Activated CD8-positive, alpha-beta T cell treated with anti-CD3 and anti-CD28 coated beads for 36 hours (primary cell): ENCODE measurements around the gene SIAH2. TPM values are rescaled to one million over a fixed set of nuclear protein-coding genes. Genes with fewer than 3 reads are reported as not detected.

Source experiments
- ATAC-seq: fragments of 200-7000 bp; cut with Tn5 transposase; one replicate; pipeline ENCODE4 v1.10.0; 2021; ENCODE audit warnings: mild to moderate bottlenecking, moderate library complexity
- CTCF ChIA-PET: fragments of 350-600 bp; sonication (Branson Sonifier 250); formaldehyde crosslinking; loops from one replicate; lab custom pipeline; 2021; ENCODE audit warnings: antibody characterized with exemption; lab: Charles Lee
- POLR2A ChIA-PET: fragments of 350-600 bp; sonication (Branson Sonifier 250); formaldehyde crosslinking; loops from one replicate; lab custom pipeline; 2021; ENCODE audit warnings: antibody characterized with exemption; lab: Charles Lee
- DNase-seq: peaks from one replicate; pipeline ENCODE4 v3.0.0-alpha.2; 2020
- H3K27ac Mint-ChIP-seq: one replicate; pipeline ENCODE4 v1.8.0; 2021; ENCODE audit warnings: mild to moderate bottlenecking, mixed read lengths
- H3K27me3 Mint-ChIP-seq: one replicate; pipeline ENCODE4 v1.8.0; 2021; ENCODE audit warnings: mixed read lengths
- H3K36me3 Mint-ChIP-seq: one replicate; pipeline ENCODE4 v1.8.0; 2021; ENCODE audit warnings: low read depth, mixed read lengths
- H3K4me1 Mint-ChIP-seq: one replicate; pipeline ENCODE4 v1.8.0; 2021; ENCODE audit warnings: low read depth, mixed read lengths
- H3K4me3 Mint-ChIP-seq: one replicate; pipeline ENCODE4 v1.8.0; 2021; ENCODE audit warnings: mild to moderate bottlenecking, moderate library complexity, mixed read lengths
- H3K9me3 Mint-ChIP-seq: one replicate; pipeline ENCODE4 v1.8.0; 2021; ENCODE audit warnings: mixed read lengths
- intact Hi-C: fragments of 100-400 bp; cut with micrococcal nuclease; formaldehyde crosslinking; loops from one replicate; pipeline ENCODE4 v1.10.0; 2022
- total RNA-seq, 2 experiments: library from RNA; stranded (reverse); gene quantifications; one replicate each; pipeline ENCODE4 v1.2.3, GENCODE V29; 2021
- TF ChIP-seq, protein P1 (sequence below): fragments of 200-600 bp; IDR thresholded peaks from one replicate; pipeline ENCODE4 v1.8.0; 2022; ENCODE audit warnings: antibody characterized with exemption, mild to moderate bottlenecking

Gene SIAH2
- total RNA-seq, 2 experiments from 2014 or later, result 90.3 to 91.1 TPM

DNA sequence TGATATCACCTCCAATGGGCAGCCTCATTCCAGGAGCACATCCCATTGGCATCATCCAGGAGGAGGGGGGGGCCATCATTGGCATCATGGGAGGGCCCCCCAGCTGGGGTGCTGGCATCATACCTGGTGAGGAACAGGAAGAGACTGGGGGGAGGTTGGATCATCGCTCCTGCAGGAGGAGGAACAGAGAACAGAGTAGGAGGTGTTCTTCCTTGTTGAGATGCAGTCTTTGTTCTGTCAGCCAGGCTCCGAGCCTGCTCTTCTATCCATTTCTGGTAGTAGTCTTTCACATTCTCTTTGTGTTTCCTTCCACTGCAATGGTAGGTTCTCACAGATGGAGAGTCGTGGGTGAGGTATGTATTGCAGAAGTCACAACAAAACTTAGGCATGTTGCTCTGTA lies 42.5 kb downstream of the SIAH2 start:
- ATAC-seq (no peak), DNase-seq (no peak)
- Mint-ChIP-seq H3K36me3 (no peaks in the 10 kb centered on the region), H3K27ac (no peak overlapping the region), H3K27me3 (no peaks in the 10 kb centered on the region), H3K9me3 (peaks cover 5% of the 10 kb centered on the region), H3K4me1 (peaks cover 19% of the 10 kb centered on the region), H3K4me3 (no peak overlapping the region)
- TF ChIP-seq, protein P1, sequence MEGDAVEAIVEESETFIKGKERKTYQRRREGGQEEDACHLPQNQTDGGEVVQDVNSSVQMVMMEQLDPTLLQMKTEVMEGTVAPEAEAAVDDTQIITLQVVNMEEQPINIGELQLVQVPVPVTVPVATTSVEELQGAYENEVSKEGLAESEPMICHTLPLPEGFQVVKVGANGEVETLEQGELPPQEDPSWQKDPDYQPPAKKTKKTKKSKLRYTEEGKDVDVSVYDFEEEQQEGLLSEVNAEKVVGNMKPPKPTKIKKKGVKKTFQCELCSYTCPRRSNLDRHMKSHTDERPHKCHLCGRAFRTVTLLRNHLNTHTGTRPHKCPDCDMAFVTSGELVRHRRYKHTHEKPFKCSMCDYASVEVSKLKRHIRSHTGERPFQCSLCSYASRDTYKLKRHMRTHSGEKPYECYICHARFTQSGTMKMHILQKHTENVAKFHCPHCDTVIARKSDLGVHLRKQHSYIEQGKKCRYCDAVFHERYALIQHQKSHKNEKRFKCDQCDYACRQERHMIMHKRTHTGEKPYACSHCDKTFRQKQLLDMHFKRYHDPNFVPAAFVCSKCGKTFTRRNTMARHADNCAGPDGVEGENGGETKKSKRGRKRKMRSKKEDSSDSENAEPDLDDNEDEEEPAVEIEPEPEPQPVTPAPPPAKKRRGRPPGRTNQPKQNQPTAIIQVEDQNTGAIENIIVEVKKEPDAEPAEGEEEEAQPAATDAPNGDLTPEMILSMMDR, result no peak
- intact Hi-C loops, result loop anchor here (5.0 kb wide), 1 partner anchor 67 kb away; no protein-coding TSS in a partner anchor
- CTCF ChIA-PET, result interaction anchor here (0.6 to 3.2 kb wide), 29 partner anchors 12 to 430 kb away, joined by 3 to 52 read pairs (median 4); partner anchors contain the start of genes ERICH6 and SIAH2
- POLR2A ChIA-PET, result no interaction called here

DNA sequence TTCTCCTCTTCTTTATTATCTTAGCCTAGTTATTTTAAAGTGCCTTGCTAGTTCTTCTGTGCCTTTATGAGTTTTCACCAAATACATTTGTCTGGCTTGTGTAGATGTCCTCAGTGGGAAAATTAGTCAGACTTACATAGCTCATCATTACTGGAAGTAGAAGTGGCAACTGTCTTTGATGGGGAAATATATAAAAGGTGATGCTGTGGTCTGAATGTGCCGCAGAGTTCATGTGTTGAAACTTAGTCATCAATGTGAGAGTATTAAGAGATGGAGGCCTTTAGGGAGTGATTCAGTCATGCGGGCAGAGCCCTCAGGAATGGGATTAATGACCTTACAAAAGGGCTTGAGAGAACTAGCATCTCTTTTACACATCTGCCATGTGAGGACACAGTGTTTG lies 52.9 kb downstream of the SIAH2 start:
- Mint-ChIP-seq H3K9me3 (peaks cover 18% of the 10 kb centered on the region), H3K4me3 (no peak overlapping the region), H3K27me3 (no peaks in the 10 kb centered on the region), H3K4me1 (peaks cover 8% of the 10 kb centered on the region), H3K36me3 (peaks cover 31% of the 10 kb centered on the region), H3K27ac (no peak overlapping the region)
- ATAC-seq (no peak), DNase-seq (no peak)
- ChIA-PET POLR2A (no interaction called here), CTCF (interaction anchor here (1.1 kb wide), 1 partner anchor 12 kb away, joined by 3 read pairs; no protein-coding TSS in a partner anchor)
- TF ChIP-seq, protein P1, result no peak
- intact Hi-C loops, result no loop called here

DNA sequence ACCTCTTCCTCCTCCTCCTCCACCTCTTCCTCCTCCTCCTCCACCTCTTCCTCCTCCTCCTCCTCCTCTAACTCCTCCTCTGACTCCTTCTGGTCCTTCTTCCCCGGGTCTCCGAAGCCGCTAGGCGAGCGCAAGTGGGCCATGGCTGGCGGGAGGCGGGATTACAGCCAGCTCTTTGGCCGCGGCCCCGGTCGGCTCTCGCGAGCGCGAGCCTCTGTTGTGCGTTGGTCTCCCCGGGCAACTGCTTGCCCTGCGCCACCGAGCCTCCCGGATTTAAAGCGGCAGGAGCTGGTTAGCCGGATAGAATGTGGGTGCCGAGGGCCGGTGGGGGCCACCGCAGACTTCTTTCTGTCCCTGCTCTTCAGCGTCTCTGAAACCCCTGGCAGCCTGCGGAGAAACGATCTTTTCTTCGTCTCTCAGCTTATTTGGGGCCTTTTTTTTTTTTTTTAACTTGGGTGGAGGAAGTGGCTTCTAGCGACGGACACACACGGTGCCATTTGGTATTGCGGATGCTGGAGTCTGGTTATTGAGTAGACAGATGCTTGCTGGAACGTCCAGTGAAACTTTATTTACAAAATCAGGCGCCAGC lies 59.1 kb downstream of the SIAH2 start, which contains the start of gene ERICH6:
TSS of gene ERICH6 (minus strand) at position 165 of the 589 bp plus-strand sequence. CDS start at position 143, 22 bp downstream.
- CTCF ChIA-PET, result interaction anchor here (0.8 to 2.0 kb wide), 6 partner anchors 17 to 383 kb away, joined by 3 to 6 read pairs (median 4); no protein-coding TSS in a partner anchor
- H3K4me3 Mint-ChIP-seq, result peak within 1 kb of the TSS; percentile 91
- intact Hi-C loops, result loop anchor here (5.0 to 10.0 kb wide), 2 partner anchors 102 to 159 kb away; partner anchors contain the start of genes EIF2A, SELENOT and SERP1
- ATAC-seq, result peak; percentile 96
- POLR2A ChIA-PET, result interaction anchor here (0.6 to 2.9 kb wide), 7 partner anchors 30 to 162 kb away, joined by 3 to 15 read pairs (median 4); partner anchors contain the start of genes SELENOT and SIAH2
- H3K9me3 Mint-ChIP-seq, result peaks cover 3% of the 10 kb centered on the region
- TF ChIP-seq, protein P1, result peak; percentile 10
- H3K4me1 Mint-ChIP-seq, result peaks cover 37% of the 10 kb centered on the region
- peak within 1 kb of the TSS; percentile 96 for H3K27ac Mint-ChIP-seq
- peak; percentile 92 for DNase-seq
- H3K27me3 Mint-ChIP-seq, result no peaks in the 10 kb centered on the region
- H3K36me3 Mint-ChIP-seq, result peaks cover 12% of the 10 kb centered on the region

DNA sequence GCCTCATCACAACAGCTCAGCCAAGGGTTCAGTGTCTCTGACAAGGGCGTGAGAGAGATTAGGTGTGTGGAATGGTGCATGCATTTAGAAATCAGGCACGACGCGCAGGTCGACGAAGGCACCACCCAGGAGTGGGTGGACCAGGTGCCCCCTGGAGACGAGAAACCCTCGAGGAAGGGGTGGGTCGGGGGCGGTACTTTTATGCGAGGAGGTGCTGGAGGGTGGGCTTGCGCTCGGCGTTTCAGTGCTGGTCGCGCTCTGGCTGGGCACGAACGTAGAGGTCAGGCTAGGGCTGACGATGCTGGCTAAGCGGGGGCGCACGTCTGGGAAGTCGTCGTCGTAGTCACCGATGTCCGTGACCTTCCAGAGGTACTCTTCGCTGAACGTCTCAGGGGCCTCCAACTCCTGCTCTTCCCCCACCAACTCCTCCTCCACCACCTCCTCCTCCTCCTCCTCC lies 59.6 kb downstream of the SIAH2 start:
- peaks cover 3% of the 10 kb centered on the region for H3K9me3 Mint-ChIP-seq
- ATAC-seq, result peak; percentile 68
- TF ChIP-seq, protein P1, result no peak
- CTCF ChIA-PET, result interaction anchor here (1.0 to 2.0 kb wide), 3 partner anchors 17 to 383 kb away, joined by 3 to 6 read pairs (median 5); no protein-coding TSS in a partner anchor
- no peaks in the 10 kb centered on the region for H3K27me3 Mint-ChIP-seq
- H3K4me3 Mint-ChIP-seq, result peak overlapping the region; percentile 91
- H3K27ac Mint-ChIP-seq, result peak overlapping the region; percentile 96
- DNase-seq, result peak; percentile 62
- peaks cover 37% of the 10 kb centered on the region for H3K4me1 Mint-ChIP-seq
- H3K36me3 Mint-ChIP-seq, result peaks cover 10% of the 10 kb centered on the region
- intact Hi-C loops, result loop anchor here (5.0 to 10.0 kb wide), 2 partner anchors 101 to 159 kb away; partner anchors contain the start of genes EIF2A, SELENOT and SERP1
- POLR2A ChIA-PET, result interaction anchor here (0.6 to 2.9 kb wide), 6 partner anchors 30 to 135 kb away, joined by 3 to 15 read pairs (median 6); partner anchors contain the start of genes SELENOT and SIAH2
